GM12875 (cell line): ENCODE data around the gene PRKD1.

Source experiments
- H3K4me3 ChIP-seq: one replicate; pipeline ENCODE4 v1.5.1; 2011; ENCODE audit warnings: low read depth, low read length, control low read depth
- CTCF ChIP-seq: IDR thresholded peaks from 2 replicates; pipeline ENCODE4 v1.5.1; 2011; ENCODE audit warnings: low read depth, mild to moderate bottlenecking, control low read depth, inconsistent platforms, low read length, moderate library complexity, borderline replicate concordance; ENCODE audit not compliant: insufficient read depth

Gene PRKD1

GRCh38 chr14:29663281-29663801 is 264.3 kb downstream of the PRKD1 start:
- no peak for TF ChIP-seq CTCF
- H3K4me3 ChIP-seq, result no peak overlapping the region

GRCh38 chr14:29654901-29655550 is 272.6 kb downstream of the PRKD1 start:
- no peak for TF ChIP-seq CTCF
- no peak overlapping the region for H3K4me3 ChIP-seq

GRCh38 chr14:29653303-29653702 is 274.3 kb downstream of the PRKD1 start:
- no peak overlapping the region for H3K4me3 ChIP-seq
- no peak for TF ChIP-seq CTCF

- no peak overlapping the region for H3K4me3 ChIP-seq
- no peak for TF ChIP-seq CTCF
Measured at GRCh38 chr14:29652571-29652970, 275.1 kb downstream of the PRKD1 start.

GRCh38 chr14:29650554-29651269 is 276.9 kb downstream of the PRKD1 start:
- no peak overlapping the region for H3K4me3 ChIP-seq
- TF ChIP-seq CTCF, result no peak

GRCh38 chr14:29649170-29649569 is 278.5 kb downstream of the PRKD1 start:
- no peak overlapping the region for H3K4me3 ChIP-seq
- no peak for TF ChIP-seq CTCF

GRCh38 chr14:29648045-29648444 is 279.6 kb downstream of the PRKD1 start:
- no peak for TF ChIP-seq CTCF
- H3K4me3 ChIP-seq, result no peak overlapping the region
